Mammary epithelial cell (primary cell): ENCODE measurements around the gene PLEKHA7.

Experiments used
- CTCF ChIP-seq, 2 donors: IDR thresholded peaks in 1 of 2; conservative IDR thresholded peaks in 1 of 2; 2 replicates each; pipeline ENCODE4 v1.5.1; 2011 to 2012; ENCODE audit warnings: inconsistent platforms in 2 of 2, low read length in 2 of 2, mild to moderate bottlenecking in 2 of 2, control low read depth in 1 of 2, low read depth in 1 of 2; ENCODE audit not compliant: insufficient read depth in 1 of 2; ENCODE audit errors: extremely low read depth in 1 of 2
- EZH2 ChIP-seq: IDR thresholded peaks from 2 replicates; pipeline ENCODE4 v1.6.1; 2012; ENCODE audit warnings: low read length, inconsistent platforms, borderline replicate concordance

DNA sequence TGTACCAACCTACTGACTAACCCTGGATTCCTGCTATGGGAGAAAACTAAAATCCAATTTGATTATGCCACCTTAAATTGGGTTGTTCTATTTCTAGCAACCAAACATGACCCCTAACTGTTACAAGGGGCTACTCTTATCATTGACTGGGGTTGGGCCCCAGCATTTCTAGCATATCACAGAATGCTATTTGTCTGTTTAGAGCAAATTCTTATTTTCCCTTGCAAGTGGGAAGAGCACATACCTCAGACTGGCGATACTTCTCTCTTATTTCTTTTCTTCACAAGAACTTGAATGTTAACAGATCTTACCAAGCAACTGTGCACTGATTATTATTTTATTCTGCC, 182.0 kb downstream of the PLEKHA7 start:
- TF ChIP-seq EZH2 (no peak), CTCF (conservative IDR thresholded peaks at IDR 0.05 in 1 of 2, IDR thresholded peaks at IDR 0.05 in 1 of 2; ENCODE audit: extremely low read depth in 1 of 2, insufficient read depth in 1 of 2, low read depth in 1 of 2, low read length in 2 of 2) (no peak)
